C4-2B (cell line): Measurements from ENCODE around the gene LNX2.

Source experiments
- ZFX ChIP-seq: fragments of 450-650 bp; IDR thresholded peaks from 2 replicates; pipeline ENCODE4 v1.6.1; 2017
- TF ChIP-seq, protein P1 (sequence below): fragments of 450-650 bp; conservative IDR thresholded peaks from 2 replicates; pipeline ENCODE4 v1.5.1; 2017; ENCODE audit warnings: mild to moderate bottlenecking

DNA sequence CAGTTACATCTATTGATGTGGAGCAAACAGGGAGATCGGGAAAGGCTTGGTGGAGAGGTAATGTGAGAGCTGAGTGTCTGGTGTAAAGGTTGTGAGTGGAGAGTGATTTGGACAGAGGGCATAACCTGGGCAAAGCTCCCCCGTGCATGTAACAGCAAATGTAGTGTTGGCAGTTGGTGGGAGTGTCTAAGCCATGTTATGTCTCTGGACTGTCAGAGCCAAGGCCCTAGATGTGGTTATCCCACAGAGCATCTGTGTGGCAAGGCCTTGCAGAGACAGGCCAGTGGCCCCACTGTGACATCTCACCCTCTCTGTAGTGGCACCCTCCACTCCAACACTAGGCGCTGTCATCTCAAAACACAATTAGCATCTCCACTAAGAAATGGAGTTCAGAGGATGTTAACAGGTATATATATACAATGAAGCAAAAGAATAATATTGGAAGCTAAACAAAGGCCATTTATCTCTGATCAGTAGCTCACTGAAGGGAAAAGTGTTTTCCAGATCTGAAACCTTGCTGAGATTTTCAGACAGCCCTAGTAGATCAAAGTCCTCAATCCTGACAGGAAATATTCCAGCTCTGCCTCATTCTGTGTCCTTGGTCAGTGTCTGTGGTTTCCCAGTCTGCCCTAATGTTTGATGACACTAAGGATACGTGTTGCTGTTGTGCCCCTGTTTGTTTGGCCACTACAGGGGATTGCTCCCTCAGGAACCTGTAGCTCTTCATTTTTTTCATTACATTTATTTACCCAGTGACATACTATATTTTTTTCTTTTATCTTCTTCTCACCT, 21.6 kb upstream of the LNX2 start:
- TF ChIP-seq, protein P1, sequence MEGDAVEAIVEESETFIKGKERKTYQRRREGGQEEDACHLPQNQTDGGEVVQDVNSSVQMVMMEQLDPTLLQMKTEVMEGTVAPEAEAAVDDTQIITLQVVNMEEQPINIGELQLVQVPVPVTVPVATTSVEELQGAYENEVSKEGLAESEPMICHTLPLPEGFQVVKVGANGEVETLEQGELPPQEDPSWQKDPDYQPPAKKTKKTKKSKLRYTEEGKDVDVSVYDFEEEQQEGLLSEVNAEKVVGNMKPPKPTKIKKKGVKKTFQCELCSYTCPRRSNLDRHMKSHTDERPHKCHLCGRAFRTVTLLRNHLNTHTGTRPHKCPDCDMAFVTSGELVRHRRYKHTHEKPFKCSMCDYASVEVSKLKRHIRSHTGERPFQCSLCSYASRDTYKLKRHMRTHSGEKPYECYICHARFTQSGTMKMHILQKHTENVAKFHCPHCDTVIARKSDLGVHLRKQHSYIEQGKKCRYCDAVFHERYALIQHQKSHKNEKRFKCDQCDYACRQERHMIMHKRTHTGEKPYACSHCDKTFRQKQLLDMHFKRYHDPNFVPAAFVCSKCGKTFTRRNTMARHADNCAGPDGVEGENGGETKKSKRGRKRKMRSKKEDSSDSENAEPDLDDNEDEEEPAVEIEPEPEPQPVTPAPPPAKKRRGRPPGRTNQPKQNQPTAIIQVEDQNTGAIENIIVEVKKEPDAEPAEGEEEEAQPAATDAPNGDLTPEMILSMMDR, result no peak
- TF ChIP-seq ZFX, result no peak
